ENCODE data around the gene SNRPD3.

The SNRPD3 gene

GRCh38 chr22:24565077-24565476 is 9.3 kb downstream of the SNRPD3 start:
- TF ChIP-seq CTCF (IDR thresholded peaks at IDR 0.05; ENCODE audit: low read depth, low read length), result no peak
- no peaks in the 10 kb centered on the region for H3K27me3 ChIP-seq (ENCODE audit: insufficient read depth, low read depth, severe bottlenecking)
- H3K4me3 ChIP-seq (ENCODE audit: low read depth, low read length), result no peak overlapping the region
- H3K9me3 ChIP-seq (ENCODE audit: severe bottlenecking), result no peaks in the 10 kb centered on the region
- H3K27ac ChIP-seq, result no peak overlapping the region
- peaks cover 83% of the 10 kb centered on the region for H3K36me3 ChIP-seq
- DNase-seq, result no peak

- no peak for DNase-seq
- Histone ChIP-seq H3K27me3 (ENCODE audit: insufficient read depth, low read depth, severe bottlenecking) (no peaks in the 10 kb centered on the region), H3K4me3 (ENCODE audit: low read depth, low read length) (no peak overlapping the region), H3K36me3 (peaks cover 90% of the 10 kb centered on the region), H3K9me3 (ENCODE audit: severe bottlenecking) (no peaks in the 10 kb centered on the region), H3K27ac (no peak overlapping the region)
- TF ChIP-seq CTCF (IDR thresholded peaks at IDR 0.05; ENCODE audit: low read depth, low read length), result no peak
These were observed 11.2 kb downstream of the SNRPD3 start for GRCh38 chr22:24566899-24567511.

- H3K9me3 ChIP-seq (ENCODE audit: severe bottlenecking), result no peaks in the 10 kb centered on the region
- H3K27me3 ChIP-seq (ENCODE audit: insufficient read depth, low read depth, severe bottlenecking), result no peaks in the 10 kb centered on the region
- no peak for DNase-seq
- H3K27ac ChIP-seq, result no peak overlapping the region
- TF ChIP-seq CTCF (IDR thresholded peaks at IDR 0.05; ENCODE audit: low read depth, low read length), result no peak
- H3K4me3 ChIP-seq (ENCODE audit: low read depth, low read length), result no peak overlapping the region
- H3K36me3 ChIP-seq, result peaks cover 90% of the 10 kb centered on the region
These were observed 11.9 kb downstream of the SNRPD3 start for GRCh38 chr22:24567668-24568067.

GRCh38 chr22:24571266-24571665 is 15.5 kb downstream of the SNRPD3 start:
- H3K27me3 ChIP-seq (ENCODE audit: insufficient read depth, low read depth, severe bottlenecking), result no peaks in the 10 kb centered on the region
- H3K36me3 ChIP-seq, result peaks cover 85% of the 10 kb centered on the region
- H3K4me3 ChIP-seq (ENCODE audit: low read depth, low read length), result no peak overlapping the region
- peak; percentile 70 for DNase-seq
- peak overlapping the region; percentile 59 for H3K27ac ChIP-seq
- H3K9me3 ChIP-seq (ENCODE audit: severe bottlenecking), result no peaks in the 10 kb centered on the region
- no peak for TF ChIP-seq CTCF (IDR thresholded peaks at IDR 0.05; ENCODE audit: low read depth, low read length)

- no peaks in the 10 kb centered on the region for H3K9me3 ChIP-seq (ENCODE audit: severe bottlenecking)
- H3K27me3 ChIP-seq (ENCODE audit: insufficient read depth, low read depth, severe bottlenecking), result no peaks in the 10 kb centered on the region
- H3K4me3 ChIP-seq (ENCODE audit: low read depth, low read length), result no peak overlapping the region
- no peak for TF ChIP-seq CTCF (IDR thresholded peaks at IDR 0.05; ENCODE audit: low read depth, low read length)
- H3K27ac ChIP-seq, result no peak overlapping the region
- DNase-seq, result no peak
- peaks cover 47% of the 10 kb centered on the region for H3K36me3 ChIP-seq
These were observed 21.0 kb downstream of the SNRPD3 start for GRCh38 chr22:24576778-24577177.
